H9 (cell line): ENCODE data around the gene CYP8B1. TPM values are rescaled to one million over a fixed set of nuclear protein-coding genes. Genes with fewer than 3 reads are reported as not detected.
A peak's percentile ranks its signal among the peaks of the same experiment; 100 is the strongest.

Experiments used
- DNase-seq: peaks from one replicate; pipeline ENCODE4 v3.0.0-alpha.2; 2017
- H2AFZ ChIP-seq: one replicate; pipeline ENCODE4 v1.6.1; 2013; ENCODE audit warnings: mild to moderate bottlenecking, low read length, control low read depth, moderate library complexity
- H2AK5ac ChIP-seq: 2 replicates; pipeline ENCODE4 v1.6.1; 2013; ENCODE audit warnings: low read length, control low read depth, mixed read lengths; ENCODE audit not compliant: insufficient read length
- H2BK120ac ChIP-seq: one replicate; pipeline ENCODE4 v1.6.1; 2013; ENCODE audit warnings: low read depth, mild to moderate bottlenecking, low read length, control low read depth, inconsistent platforms; ENCODE audit not compliant: poor library complexity, severe bottlenecking
- H2BK12ac ChIP-seq: 2 replicates; pipeline ENCODE4 v1.6.1; 2013; ENCODE audit warnings: low read length, control low read depth, mixed read lengths, low read depth; ENCODE audit not compliant: insufficient read length
- H2BK15ac ChIP-seq: 2 replicates; pipeline ENCODE4 v1.6.1; 2013; ENCODE audit warnings: low read depth, low read length, control low read depth
- H2BK20ac ChIP-seq: one replicate; pipeline ENCODE4 v1.6.1; 2013; ENCODE audit warnings: low read depth, mild to moderate bottlenecking, low read length, control low read depth, inconsistent platforms; ENCODE audit not compliant: poor library complexity, severe bottlenecking
- H2BK5ac ChIP-seq: 2 replicates; pipeline ENCODE4 v1.6.1; 2013; ENCODE audit warnings: low read length, control low read depth, mixed read lengths; ENCODE audit not compliant: insufficient read length
- H3K14ac ChIP-seq: 2 replicates; pipeline ENCODE4 v1.6.1; 2013; ENCODE audit warnings: low read length, control low read depth; ENCODE audit not compliant: insufficient read depth
- H3K18ac ChIP-seq: 2 replicates; pipeline ENCODE4 v1.6.1; 2013; ENCODE audit warnings: low read depth, mild to moderate bottlenecking, mixed read lengths, low read length, control low read depth; ENCODE audit not compliant: insufficient read length
- H3K23ac ChIP-seq: 2 replicates; pipeline ENCODE4 v1.6.1; 2013; ENCODE audit warnings: low read length, control low read depth, mixed read lengths, low read depth; ENCODE audit not compliant: insufficient read length
- H3K23me2 ChIP-seq: 2 replicates; pipeline ENCODE4 v1.6.1; 2013; ENCODE audit warnings: low read depth, mild to moderate bottlenecking, mixed read lengths, low read length, control low read depth; ENCODE audit not compliant: insufficient read length, poor library complexity, severe bottlenecking
- H3K27ac ChIP-seq: 2 replicates; pipeline ENCODE4 v1.5.1; 2013; ENCODE audit warnings: low read length, control low read depth, mixed read lengths, low read depth; ENCODE audit not compliant: insufficient read length
- H3K27me3 ChIP-seq: 2 replicates; pipeline ENCODE4 v1.6.1; 2013; ENCODE audit warnings: low read length, control low read depth, inconsistent platforms; ENCODE audit not compliant: insufficient read depth
- H3K4ac ChIP-seq: 2 replicates; pipeline ENCODE4 v1.6.1; 2013; ENCODE audit warnings: low read depth, mild to moderate bottlenecking, control low read depth, inconsistent platforms, low read length, moderate library complexity
- H3K4me1 ChIP-seq: 2 replicates; pipeline ENCODE4 v1.6.1; 2013; ENCODE audit warnings: low read length, control low read depth, inconsistent platforms; ENCODE audit not compliant: insufficient read depth
- H3K4me2 ChIP-seq: 2 replicates; pipeline ENCODE4 v1.6.1; 2013; ENCODE audit warnings: low read length, control low read depth, mixed read lengths; ENCODE audit not compliant: insufficient read length, insufficient read depth
- H3K56ac ChIP-seq: 2 replicates; pipeline ENCODE4 v1.6.1; 2013; ENCODE audit warnings: low read depth, mild to moderate bottlenecking, mixed read lengths, low read length, control low read depth; ENCODE audit not compliant: insufficient read length
- H3K79me1 ChIP-seq: 2 replicates; pipeline ENCODE4 v1.6.1; 2013; ENCODE audit warnings: low read depth, mild to moderate bottlenecking, moderate library complexity, low read length, control low read depth, inconsistent platforms; ENCODE audit not compliant: insufficient read depth, poor library complexity, severe bottlenecking
- H3K79me2 ChIP-seq: 2 replicates; pipeline ENCODE4 v1.6.1; 2013; ENCODE audit warnings: low read length, control low read depth, inconsistent platforms; ENCODE audit not compliant: insufficient read depth
- H3K9ac ChIP-seq: 2 replicates; pipeline ENCODE4 v1.6.1; 2013; ENCODE audit warnings: low read length, control low read depth, mixed read lengths; ENCODE audit not compliant: insufficient read length; ENCODE audit errors: extremely low read depth
- H3K9me3 ChIP-seq: one replicate; pipeline ENCODE4 v1.6.1; 2013; ENCODE audit warnings: low read depth, low read length, inconsistent platforms; ENCODE audit not compliant: control insufficient read depth
- H3T11ph ChIP-seq: one replicate; pipeline ENCODE4 v1.6.1; 2013; ENCODE audit warnings: mild to moderate bottlenecking, low read length, control low read depth, inconsistent platforms
- H4K20me1 ChIP-seq: one replicate; pipeline ENCODE4 v1.6.1; 2013; ENCODE audit not compliant: control insufficient read depth, insufficient read length, insufficient read depth
- H4K5ac ChIP-seq: 2 replicates; pipeline ENCODE4 v1.6.1; 2013; ENCODE audit warnings: low read depth, mild to moderate bottlenecking, mixed read lengths, low read length, control low read depth; ENCODE audit not compliant: insufficient read length
- H4K8ac ChIP-seq: replicated peaks from 2 replicates; pipeline ENCODE4 v1.6.1; 2013; ENCODE audit warnings: low read length, control low read depth, mixed read lengths, low read depth; ENCODE audit not compliant: insufficient read length
- H4K91ac ChIP-seq: 2 replicates; pipeline ENCODE4 v1.6.1; 2013; ENCODE audit warnings: low read depth, mild to moderate bottlenecking, moderate library complexity, mixed read lengths, low read length, control low read depth; ENCODE audit not compliant: insufficient read length
- H3K27ac Mint-ChIP-seq, 3 experiments: 2 replicates in 2 of 3; 3 replicates in 1 of 3; pipeline ENCODE4 v1.8.0; 2020 to 2021; ENCODE audit warnings: mixed read lengths in 3 of 3, mild to moderate bottlenecking in 1 of 3, moderate library complexity in 1 of 3
- H3K27me3 Mint-ChIP-seq: 2 replicates; pipeline ENCODE4 v1.8.0; 2021; ENCODE audit warnings: low read depth, mild to moderate bottlenecking, moderate library complexity, mixed read lengths
- H3K36me3 Mint-ChIP-seq, 3 experiments: 2 replicates in 2 of 3; 3 replicates in 1 of 3; pipeline ENCODE4 v1.8.0; 2020 to 2021; ENCODE audit warnings: low read depth in 3 of 3, mixed read lengths in 3 of 3; ENCODE audit not compliant: insufficient read depth in 1 of 3
- H3K4me1 Mint-ChIP-seq, 2 experiments: 2 replicates each; pipeline ENCODE4 v1.8.0; 2020; ENCODE audit warnings: mixed read lengths in 2 of 2
- H3K4me3 Mint-ChIP-seq, 2 experiments: 2 replicates in 1 of 2; 3 replicates in 1 of 2; pipeline ENCODE4 v1.8.0; 2020 to 2021; ENCODE audit warnings: mild to moderate bottlenecking in 2 of 2, mixed read lengths in 2 of 2, moderate library complexity in 1 of 2
- H3K9me3 Mint-ChIP-seq, 2 experiments: 2 replicates in 1 of 2; 3 replicates in 1 of 2; pipeline ENCODE4 v1.8.0; 2020; ENCODE audit warnings: mild to moderate bottlenecking in 2 of 2, mixed read lengths in 2 of 2, moderate library complexity in 1 of 2
- CTCF ChIP-seq: fragments of 200-600 bp; sonication (generic); conservative IDR thresholded peaks from 3 replicates; pipeline ENCODE4 v1.8.0; 2021; ENCODE audit warnings: antibody characterized with exemption, mild to moderate bottlenecking
- WGBS: extraction: QIAGEN DNeasy Blood & Tissue Kit; methylation state at CpG from one replicate; pipeline ENCODE4 v1.1.7; 2013; ENCODE audit warnings: missing lambda C conversion rate, low lambda C conversion rate, mixed read lengths; ENCODE audit not compliant: insufficient read length; ENCODE audit errors: extremely low coverage; 5-methylcytosine and 5-hydroxymethylcytosine counted together
- total RNA-seq: library from RNA; stranded (reverse); gene quantifications from 2 replicates; pipeline ENCODE4 v1.2.1, GENCODE V29; 2021

CYP8B1 gene
- total RNA-seq, 1 experiment from 2014 or later, result not detected

GRCh38 chr3:42836150-42837123 lies 39.2 kb downstream of the CYP8B1 start:
- Mint-ChIP-seq H3K4me1 (peaks cover 2 to 6% of the 10 kb centered on the region in 2 experiments; a peak in 3 of 4 replicates), H3K9me3 (no peaks in the 10 kb centered on the region), H3K36me3 (no peaks in the 10 kb centered on the region), H3K4me3 (no peak overlapping the region), H3K27me3 (peaks cover 8% of the 10 kb centered on the region), H3K27ac (no peak overlapping the region; a peak in 1 of 7 replicates)
- Histone ChIP-seq H4K91ac (no peak overlapping the region), H4K20me1 (no peaks in the 10 kb centered on the region), H3K4me1 (no peaks in the 10 kb centered on the region), H3K9ac (no peak overlapping the region), H2BK15ac (no peak overlapping the region), H2BK5ac (no peak overlapping the region), H3T11ph (no peak overlapping the region), H4K8ac (no peak overlapping the region), H3K79me1 (no peaks in the 10 kb centered on the region), H2BK20ac (no peak overlapping the region), H3K23me2 (no peaks in the 10 kb centered on the region), H3K4me2 (no peak overlapping the region), H2AFZ (no peak overlapping the region), H3K14ac (no peak overlapping the region), H4K5ac (no peak overlapping the region), H2AK5ac (no peak overlapping the region), H3K4ac (no peak overlapping the region), H3K9me3 (no peaks in the 10 kb centered on the region), H3K27me3 (no peaks in the 10 kb centered on the region), H2BK120ac (no peak overlapping the region), H2BK12ac (no peak overlapping the region), H3K18ac (no peak overlapping the region), H3K27ac (no peak overlapping the region), H3K56ac (no peak overlapping the region), H3K23ac (peak overlapping the region; percentile 26), H3K79me2 (no peaks in the 10 kb centered on the region)
- DNase-seq, result no peak
- peak; percentile 26; the same call in 2 of the 3 replicates for TF ChIP-seq CTCF
- no CpG with 5 or more reads among the region's 5 CpGs for WGBS
